K562 treated with DMSO at 1 percent for 48 hours (cell line): Measurements from ENCODE around the gene MED12L. TPM values are rescaled to one million over a fixed set of nuclear protein-coding genes. Genes with fewer than 3 reads are reported as not detected.

Experiments used
- total RNA-seq: library from RNA; unstranded; fragments of 300-600 nt; gene quantifications from 2 replicates; pipeline ENCODE4 v1.2.3, GENCODE V29; 2022; ENCODE audit warnings: low replicate concordance; ENCODE audit errors: extremely low read depth

MED12L gene
- total RNA-seq, result not detected in 2 replicates

GRCh38 chr3:151085227-151085888, at the start of gene MED12L:
TSS of gene MED12L (plus strand) at chr3:151085664. CDS start at chr3:151086927, 1,263 bp downstream.

GRCh38 chr3:151203051-151203420, 117.6 kb downstream of the MED12L start, which contains the start of gene GPR171:
TSS of gene GPR171 (minus strand) at chr3:151203216. CDS start at chr3:151199386, 3,830 bp downstream.

GRCh38 chr3:151278230-151278629, 192.8 kb downstream of the MED12L start, which contains the start of gene P2RY14:
TSS of gene P2RY14 (minus strand) at chr3:151278542. CDS start at chr3:151214316, 64,226 bp downstream.

GRCh38 chr3:151316267-151316991, 231.0 kb downstream of the MED12L start, which contains the start of gene GPR87:
TSS of gene GPR87 (minus strand) at chr3:151316820. CDS start at chr3:151300100, 16,720 bp downstream.

GRCh38 chr3:151329363-151329762, 243.9 kb downstream of the MED12L start, which contains the start of gene P2RY13:
TSS of gene P2RY13 (minus strand) at chr3:151329549. CDS start at chr3:151329528, 21 bp downstream.

GRCh38 chr3:151384741-151385174, 299.3 kb downstream of the MED12L start, which contains the start of gene P2RY12:
TSS of gene P2RY12 (minus strand) at chr3:151384753. CDS start at chr3:151338845, 45,908 bp downstream.

GRCh38 chr3:151460774-151461450, 375.4 kb downstream of the MED12L start, which contains the start of gene IGSF10:
TSS of gene IGSF10 (minus strand) at chr3:151461061. CDS start at chr3:151458709, 2,352 bp downstream.

Other genes starting within 250 kb of the MED12L start
- gene MINDY4B, start 180.2 kb upstream of the MED12L start, total RNA-seq, result not detected in 2 replicates
- not detected in 2 replicates for gene CLRN1, start 112.9 kb upstream of the MED12L start, total RNA-seq
- not detected in 2 replicates for gene GPR171, start 117.6 kb downstream of the MED12L start, total RNA-seq
- gene P2RY14, start 192.9 kb downstream of the MED12L start, total RNA-seq, result not detected in 2 replicates
- not detected in 2 replicates for gene GPR87, start 231.2 kb downstream of the MED12L start, total RNA-seq
- not detected in 2 replicates for gene P2RY13, start 243.9 kb downstream of the MED12L start, total RNA-seq